ENCODE data around the gene FAM168B.
"Not testable (repeated sequence)": the region's sequence is repeated elsewhere in the genome, so short reads cannot be mapped to it uniquely, and the experiment has no call there.

FAM168B gene

DNA sequence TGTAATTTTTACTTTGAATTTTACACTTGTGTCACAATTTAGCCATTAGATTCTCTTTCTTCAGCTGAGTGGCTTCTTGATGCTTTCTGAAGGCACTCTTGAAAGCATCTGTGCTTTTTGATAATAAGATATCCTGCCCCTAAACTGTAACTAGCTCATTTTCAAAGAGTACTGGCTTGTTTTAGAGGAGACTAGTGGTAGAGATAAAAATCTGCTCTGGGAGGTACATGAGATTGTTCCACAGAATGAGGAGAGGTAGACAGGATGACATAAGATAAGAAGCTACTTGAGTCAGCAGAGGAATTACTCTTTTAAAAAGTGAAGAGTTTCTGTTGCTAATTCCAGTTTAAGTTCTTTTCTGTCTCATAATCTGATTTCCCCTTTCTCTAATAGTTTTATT, 22.5 kb upstream of the FAM168B start:
- no peak overlapping the region for H3K4me3 ChIP-seq (replicated peaks in 1 of 2; ENCODE audit: low read depth in 2 of 2, low read length in 2 of 2)
- DNase-seq (ENCODE audit: low read depth in 2 of 2): no peak
- TF ChIP-seq, protein P1, sequence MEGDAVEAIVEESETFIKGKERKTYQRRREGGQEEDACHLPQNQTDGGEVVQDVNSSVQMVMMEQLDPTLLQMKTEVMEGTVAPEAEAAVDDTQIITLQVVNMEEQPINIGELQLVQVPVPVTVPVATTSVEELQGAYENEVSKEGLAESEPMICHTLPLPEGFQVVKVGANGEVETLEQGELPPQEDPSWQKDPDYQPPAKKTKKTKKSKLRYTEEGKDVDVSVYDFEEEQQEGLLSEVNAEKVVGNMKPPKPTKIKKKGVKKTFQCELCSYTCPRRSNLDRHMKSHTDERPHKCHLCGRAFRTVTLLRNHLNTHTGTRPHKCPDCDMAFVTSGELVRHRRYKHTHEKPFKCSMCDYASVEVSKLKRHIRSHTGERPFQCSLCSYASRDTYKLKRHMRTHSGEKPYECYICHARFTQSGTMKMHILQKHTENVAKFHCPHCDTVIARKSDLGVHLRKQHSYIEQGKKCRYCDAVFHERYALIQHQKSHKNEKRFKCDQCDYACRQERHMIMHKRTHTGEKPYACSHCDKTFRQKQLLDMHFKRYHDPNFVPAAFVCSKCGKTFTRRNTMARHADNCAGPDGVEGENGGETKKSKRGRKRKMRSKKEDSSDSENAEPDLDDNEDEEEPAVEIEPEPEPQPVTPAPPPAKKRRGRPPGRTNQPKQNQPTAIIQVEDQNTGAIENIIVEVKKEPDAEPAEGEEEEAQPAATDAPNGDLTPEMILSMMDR (IDR thresholded peaks at IDR 0.05; ENCODE audit: low read depth, low read length): no peak

DNA sequence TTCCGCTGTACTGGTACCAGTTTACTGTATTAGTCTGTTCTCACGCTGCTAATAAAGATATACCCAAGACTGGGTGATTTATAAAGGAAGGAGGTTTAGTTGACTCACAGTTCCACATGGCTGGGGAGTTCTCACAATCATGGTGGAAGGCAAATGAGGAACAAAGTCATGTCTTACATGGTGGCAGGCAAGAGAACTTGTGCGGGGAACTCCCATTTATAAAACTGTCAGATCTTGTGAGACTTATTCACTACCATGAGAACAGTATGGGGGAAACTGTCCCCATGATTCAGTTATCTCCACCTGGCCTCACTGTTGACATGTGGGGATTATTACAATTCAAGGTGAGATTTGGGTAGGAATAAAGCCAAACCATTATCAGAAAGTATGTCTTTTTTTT, 21.7 kb upstream of the FAM168B start:
- not testable (repeated sequence) for DNase-seq (ENCODE audit: low read depth in 2 of 2); H3K4me3 ChIP-seq (replicated peaks in 1 of 2; ENCODE audit: low read depth in 2 of 2, low read length in 2 of 2)

DNA sequence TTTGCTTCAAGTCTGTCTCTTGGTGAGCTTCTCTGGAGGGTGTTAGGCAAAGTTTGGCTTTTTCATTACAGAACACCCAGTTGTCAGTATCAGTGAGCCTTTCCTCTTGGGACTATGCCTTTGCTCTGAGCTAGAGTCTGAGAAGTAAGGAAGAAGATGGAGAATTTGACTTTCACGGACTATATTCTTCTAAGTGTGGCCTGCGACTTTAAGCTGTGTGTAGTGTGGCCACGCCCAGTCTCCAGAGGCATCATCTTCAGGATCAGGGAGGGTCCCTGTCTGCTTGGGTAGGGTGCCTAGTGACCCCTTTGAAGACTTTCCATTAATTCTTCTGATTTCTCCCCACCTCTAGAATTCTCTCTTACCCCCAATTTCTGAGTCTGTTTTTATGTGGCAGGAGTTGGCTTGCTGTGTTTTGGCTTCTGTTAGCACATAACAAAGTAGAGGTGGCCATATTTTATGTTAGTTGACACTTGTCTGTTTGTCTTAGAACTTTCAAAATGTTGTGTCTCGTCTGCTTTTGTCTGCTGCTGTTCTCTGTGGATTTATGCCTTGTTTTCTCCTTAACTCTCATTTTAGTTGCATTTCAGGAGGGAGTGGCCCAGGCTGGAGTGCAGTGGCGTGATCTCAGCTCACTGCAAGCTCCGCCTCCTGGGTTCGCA, 20.4 kb upstream of the FAM168B start:
- no peak for DNase-seq (ENCODE audit: low read depth in 2 of 2)
- no peak overlapping the region for H3K4me3 ChIP-seq (replicated peaks in 1 of 2; ENCODE audit: low read depth in 2 of 2, low read length in 2 of 2)
- TF ChIP-seq, protein P1 (IDR thresholded peaks at IDR 0.05; ENCODE audit: low read depth, low read length): no peak

DNA sequence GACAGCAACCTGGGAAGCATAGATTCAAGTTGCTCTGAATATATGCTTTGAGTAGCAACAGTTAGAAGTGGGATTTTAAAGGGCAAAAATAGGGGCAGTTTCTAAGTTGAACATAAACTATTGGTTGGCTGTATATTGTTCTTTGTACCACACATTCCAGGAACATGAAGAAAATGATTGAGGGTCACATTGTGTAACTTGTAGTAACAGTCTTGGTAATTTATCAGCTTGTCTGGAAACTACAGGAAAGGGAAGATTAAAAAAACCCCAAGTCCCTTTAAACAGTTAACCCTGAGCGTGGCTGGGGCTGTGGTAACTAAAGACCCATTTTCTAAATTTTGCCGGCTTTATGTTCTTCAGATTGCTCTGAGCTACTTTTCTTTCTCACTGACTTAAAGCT, 19.3 kb upstream of the FAM168B start:
- TF ChIP-seq, protein P1 (IDR thresholded peaks at IDR 0.05; ENCODE audit: low read depth, low read length): no peak
- H3K4me3 ChIP-seq (replicated peaks in 1 of 2; ENCODE audit: low read depth in 2 of 2, low read length in 2 of 2): no peak overlapping the region
- peak; percentile 12 to 14 for DNase-seq (ENCODE audit: low read depth in 2 of 2)

DNA sequence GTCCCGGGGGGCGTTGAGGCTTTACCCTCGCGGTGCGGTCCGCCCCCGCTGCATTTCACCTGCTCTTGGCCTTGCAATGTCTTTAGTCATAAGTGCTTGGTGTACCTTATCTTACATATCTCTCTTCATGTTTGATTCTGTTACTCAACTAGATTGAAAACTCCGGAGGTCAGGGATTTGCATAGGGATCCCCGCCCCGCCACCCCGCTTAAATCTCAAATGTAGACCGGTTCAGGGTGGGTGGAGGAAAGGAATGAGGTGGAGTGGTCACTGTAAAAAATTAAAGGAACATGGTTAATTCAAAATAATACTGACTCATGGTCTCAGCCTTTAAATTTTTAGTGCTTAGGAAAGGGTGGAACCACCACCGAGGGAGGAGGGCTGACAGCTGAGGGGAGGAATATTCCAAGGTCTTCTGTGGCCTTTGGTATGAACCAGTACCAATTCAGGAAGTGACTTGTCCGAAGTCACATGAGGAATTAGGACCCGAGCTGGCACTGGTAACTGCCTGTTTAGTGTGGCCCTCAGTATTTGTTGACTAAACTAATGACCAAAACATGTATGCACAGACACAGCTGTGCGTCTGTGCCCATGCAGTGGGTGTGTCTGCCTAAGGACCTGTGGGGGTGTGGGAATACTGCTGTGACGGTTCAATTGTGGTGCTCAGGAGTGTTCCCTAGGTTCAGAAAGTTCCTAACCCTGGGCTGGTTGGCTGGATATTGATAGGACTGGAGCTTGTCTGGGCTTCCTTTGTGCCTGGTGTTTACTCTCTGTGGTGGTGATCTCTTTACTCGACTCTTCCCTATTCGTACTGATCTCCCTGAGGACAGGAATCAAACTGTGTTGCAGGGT, 12.9 kb upstream of the FAM168B start:
- peak overlapping the region; percentile 97 to 100 for H3K4me3 ChIP-seq (replicated peaks in 1 of 2; ENCODE audit: low read depth in 2 of 2, low read length in 2 of 2)
- TF ChIP-seq, protein P1 (IDR thresholded peaks at IDR 0.05; ENCODE audit: low read depth, low read length): no peak
- DNase-seq (ENCODE audit: low read depth in 2 of 2): peak; percentile 57 to 69

DNA sequence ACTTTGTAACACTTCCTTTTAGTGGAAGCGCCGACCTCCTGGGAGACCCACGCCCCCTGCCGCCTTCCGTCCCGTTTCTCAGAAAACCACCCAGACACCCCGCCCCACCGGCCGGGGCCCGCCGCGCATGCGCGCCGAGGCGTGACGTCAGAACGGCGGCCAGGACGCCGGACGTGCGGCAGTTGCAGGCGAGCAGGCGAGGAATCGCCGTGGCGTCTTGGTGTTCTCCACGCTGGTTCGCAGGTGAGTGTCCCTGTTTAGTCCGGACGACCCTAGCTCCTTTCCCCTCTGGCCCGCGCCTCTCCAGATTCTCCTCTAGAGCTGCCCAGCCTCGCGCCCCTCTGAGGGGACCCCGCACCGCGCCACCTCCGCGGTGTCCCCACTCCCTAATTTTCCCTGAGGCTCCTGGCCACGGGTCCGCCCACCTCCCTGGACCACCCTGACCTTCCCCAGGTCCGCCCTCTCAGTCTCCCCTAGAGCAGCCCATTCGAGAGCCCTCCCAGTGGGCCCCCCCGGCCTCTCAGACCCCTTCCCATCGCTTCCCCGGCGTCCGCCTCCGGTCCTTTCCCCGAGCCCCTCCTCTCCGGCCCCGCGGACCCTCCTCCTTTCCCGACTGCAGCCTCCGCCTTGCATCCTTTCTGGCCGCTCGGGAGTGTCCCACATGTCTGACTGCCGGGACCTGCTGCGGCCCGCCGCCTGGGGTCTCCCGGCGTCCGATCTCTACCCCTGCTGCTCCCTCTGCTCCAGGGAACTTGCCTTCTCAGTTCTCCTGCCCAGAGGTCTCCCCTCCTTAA, 12.1 kb upstream of the FAM168B start, which contains the start of gene PLEKHB2:
Gene PLEKHB2 (plus strand): TSS at position 181 of the 794 bp plus-strand sequence. CDS start 15,606 bp downstream, outside the sequence.
- TF ChIP-seq, protein P1 (IDR thresholded peaks at IDR 0.05; ENCODE audit: low read depth, low read length): peak; percentile 30
- peak; percentile 90 to 93 for DNase-seq (ENCODE audit: low read depth in 2 of 2)
- H3K4me3 ChIP-seq (replicated peaks in 1 of 2; ENCODE audit: low read depth in 2 of 2, low read length in 2 of 2): peak within 1 kb of the TSS; percentile 97 to 100

All from cardiac fibroblast (primary cell).